Smooth muscle cell of the brain vasculature (primary cell): ENCODE data around the gene SPACA4.
"Not testable (repeated sequence)": the region's sequence is repeated elsewhere in the genome, so short reads cannot be mapped to it uniquely, and the experiment has no call there.

Experiments used
- DNase-seq: peaks from one replicate; pipeline ENCODE4 v3.0.0-alpha.2; 2012; ENCODE audit warnings: low read depth, low spot score

SPACA4 gene, protein sequence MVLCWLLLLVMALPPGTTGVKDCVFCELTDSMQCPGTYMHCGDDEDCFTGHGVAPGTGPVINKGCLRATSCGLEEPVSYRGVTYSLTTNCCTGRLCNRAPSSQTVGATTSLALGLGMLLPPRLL

DNA sequence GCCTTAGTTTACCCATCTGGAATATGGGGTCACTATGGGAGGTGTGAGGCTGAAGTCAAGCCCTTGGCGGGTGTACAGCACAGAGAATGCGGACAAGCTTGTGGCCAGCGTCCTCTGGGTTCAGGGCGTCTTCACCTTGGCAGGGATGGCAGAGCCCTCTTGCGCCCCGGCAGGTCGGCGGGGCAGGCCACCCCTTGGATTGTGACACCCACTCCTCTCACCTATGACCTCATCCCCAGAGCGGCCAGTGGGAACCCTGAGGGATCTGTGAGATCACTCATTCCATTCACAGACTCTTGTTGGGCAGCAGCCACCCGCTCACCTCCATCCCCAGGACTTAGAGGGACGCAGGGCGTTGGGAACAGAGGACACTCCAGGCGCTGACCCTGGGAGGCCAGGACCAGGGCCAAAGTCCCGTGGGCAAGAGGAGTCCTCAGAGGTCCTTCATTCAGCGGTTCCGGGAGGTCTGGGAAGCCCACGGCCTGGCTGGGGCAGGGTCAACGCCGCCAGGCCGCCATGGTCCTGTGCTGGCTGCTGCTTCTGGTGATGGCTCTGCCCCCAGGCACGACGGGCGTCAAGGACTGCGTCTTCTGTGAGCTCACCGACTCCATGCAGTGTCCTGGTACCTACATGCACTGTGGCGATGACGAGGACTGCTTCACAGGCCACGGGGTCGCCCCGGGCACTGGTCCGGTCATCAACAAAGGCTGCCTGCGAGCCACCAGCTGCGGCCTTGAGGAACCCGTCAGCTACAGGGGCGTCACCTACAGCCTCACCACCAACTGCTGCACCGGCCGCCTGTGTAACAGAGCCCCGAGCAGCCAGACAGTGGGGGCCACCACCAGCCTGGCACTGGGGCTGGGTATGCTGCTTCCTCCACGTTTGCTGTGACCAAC, at the start of gene SPACA4:
SPACA4 (plus strand) TSS at position 280 of the 896 bp plus-strand sequence; CDS start at position 517, 237 bp downstream.
- no peak for DNase-seq

DNA sequence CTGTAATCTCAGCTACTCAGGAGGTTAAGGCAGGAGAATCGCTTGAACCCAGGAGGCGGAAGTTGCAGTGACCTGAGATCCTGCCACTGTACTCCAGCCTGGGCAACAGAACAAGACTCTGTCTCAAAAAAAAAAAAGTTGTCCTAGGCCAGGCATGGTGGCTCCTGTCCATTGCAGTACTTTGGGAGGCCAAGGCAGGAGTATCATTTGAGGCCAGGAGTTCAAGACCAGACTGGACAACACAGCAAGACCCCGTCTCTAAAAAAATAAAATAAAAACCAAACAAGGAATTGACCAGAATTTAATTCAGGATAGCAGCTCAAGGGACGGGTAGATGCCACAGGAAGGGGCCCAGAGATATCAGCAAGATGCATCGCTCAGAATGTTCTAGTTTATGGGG, 49.7 kb upstream of the SPACA4 start:
- no peak for DNase-seq

DNA sequence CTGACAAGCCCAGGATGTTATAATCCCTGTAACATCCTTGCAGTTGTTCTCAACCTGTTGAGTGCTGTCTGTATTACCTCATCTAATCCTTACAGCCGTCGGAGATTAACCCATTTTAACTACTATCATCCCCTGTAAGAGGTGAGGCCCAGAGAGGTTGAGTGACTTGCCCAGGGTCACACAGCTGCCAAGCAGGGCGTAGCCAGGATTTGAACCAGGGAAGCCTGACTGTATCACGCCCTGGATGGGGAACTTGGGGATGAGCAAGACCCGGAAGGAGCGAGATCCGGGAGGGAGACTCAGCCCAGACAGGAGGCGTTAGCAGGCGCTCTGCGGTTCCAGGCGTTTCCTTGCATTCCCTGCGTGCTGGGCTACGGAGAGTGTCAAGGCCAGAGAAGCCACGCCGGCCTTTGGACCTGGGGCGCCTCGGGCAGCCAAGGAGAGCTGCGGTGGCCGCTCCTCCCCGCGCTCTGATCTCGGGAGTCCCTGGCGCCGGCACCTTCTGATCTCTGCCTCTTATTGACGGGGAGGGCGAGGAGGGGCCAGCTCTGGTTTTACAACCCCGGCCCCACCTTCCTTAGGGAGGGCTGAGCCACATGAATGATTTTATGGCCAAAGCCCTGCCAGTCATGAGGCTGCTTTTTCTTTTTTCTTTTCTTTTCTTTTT, 48.4 kb upstream of the SPACA4 start:
- no peak for DNase-seq

DNA sequence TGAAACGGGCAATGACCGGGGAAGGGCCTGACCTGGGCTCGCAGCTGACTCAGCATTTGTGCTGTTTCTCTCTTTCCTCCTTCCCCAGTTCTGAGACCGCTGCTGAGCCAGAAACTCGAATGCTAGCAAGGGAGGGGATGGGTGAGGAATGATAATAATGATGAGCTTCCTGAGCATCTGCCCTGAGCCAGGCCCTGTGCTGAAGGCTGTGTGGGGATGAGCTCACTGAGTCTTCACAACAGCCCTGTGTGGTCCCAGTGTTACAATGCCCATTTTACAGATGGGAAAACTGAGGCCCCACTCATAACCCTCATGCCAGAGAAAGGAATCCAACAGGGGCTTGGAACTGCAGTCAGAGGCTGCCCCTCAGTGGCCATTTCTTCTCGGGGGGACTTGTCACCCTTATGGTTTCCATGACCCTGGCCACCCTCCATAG, 46.4 kb upstream of the SPACA4 start:
- no peak for DNase-seq

DNA sequence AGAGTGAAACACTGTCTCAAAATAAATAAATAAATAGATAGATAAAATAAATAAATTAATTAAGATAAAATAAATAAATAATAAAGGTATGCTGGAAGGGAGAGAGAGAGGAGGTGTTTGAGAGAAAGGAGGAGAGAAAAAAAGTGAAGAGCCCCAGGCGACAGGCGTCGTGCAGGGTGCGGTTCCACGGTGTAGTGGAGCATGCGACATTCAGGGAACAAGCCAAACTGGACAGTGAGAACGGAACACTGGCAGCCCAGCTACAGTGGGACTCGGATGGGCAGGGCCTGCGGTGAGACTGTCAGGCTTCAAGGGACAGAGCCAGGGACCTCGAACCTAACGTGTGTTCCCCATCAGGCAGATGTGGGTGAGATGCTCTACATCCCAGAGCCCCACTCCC, 45.1 kb upstream of the SPACA4 start:
- DNase-seq: no peak

DNA sequence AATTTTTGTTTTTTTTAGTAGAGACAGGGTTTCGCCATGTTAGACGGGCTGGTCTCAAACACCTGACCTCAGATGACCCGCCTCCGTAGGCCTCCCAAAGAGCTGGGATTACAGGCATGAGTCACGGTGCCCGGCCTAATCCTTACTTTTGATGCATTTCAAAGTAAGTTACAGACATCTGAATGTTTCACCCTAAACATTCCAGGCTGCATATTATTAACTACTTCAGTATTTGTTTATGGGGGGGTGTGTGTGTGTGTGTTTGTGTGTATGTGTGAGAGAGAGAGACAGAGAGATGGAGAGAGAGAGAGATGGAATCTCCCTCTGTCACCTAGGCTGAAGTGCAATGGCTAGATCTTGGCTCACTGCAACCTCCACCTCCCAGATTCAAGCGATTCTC, 41.5 kb upstream of the SPACA4 start:
- no peak for DNase-seq

DNA sequence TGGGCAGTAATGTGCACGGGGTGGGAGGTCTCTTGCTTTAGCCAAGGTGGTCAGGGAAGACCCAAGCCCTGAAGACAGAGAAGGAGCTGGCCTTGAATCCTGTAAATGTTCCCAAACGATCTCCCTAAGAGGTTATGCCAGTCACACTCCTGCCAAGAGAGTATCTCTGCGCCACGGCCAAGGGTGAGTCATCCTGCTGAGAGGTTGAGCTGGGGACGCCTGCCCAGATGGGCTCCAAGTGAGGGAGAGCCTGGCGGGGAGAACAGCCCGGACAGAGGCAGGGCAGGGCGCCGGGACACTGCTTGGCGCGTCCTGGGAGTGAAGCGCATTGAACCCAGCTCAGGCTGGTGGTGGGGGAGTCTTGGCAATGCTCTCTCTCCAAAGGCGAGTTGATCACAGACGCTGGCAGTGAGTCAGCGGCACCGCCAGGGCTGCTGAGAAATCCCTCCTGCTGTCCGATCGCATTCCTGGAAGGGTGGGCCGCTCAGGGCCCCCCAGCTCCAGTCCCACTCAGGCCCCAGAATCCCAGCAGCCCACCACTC, 38.1 kb upstream of the SPACA4 start:
- no peak for DNase-seq

DNA sequence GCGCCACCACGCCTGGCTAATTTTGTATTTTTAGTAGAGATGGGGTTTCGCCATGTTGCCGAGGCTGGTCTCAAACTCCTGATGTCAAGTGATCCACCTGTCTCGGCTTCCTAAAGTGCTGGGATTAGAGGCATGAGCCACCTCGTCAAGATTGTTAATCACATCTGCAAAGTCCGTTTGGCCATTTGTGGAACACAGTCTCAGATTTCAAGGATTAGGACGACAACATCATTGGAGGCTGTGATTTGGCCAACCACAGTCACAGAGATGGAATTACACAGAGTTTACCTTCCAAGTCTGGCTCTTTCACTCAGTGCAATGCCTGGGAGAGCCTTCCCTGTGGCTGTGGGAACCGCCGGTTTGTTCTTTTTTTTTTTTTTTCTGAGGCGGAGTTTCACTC, 36.7 kb upstream of the SPACA4 start:
- no peak for DNase-seq

DNA sequence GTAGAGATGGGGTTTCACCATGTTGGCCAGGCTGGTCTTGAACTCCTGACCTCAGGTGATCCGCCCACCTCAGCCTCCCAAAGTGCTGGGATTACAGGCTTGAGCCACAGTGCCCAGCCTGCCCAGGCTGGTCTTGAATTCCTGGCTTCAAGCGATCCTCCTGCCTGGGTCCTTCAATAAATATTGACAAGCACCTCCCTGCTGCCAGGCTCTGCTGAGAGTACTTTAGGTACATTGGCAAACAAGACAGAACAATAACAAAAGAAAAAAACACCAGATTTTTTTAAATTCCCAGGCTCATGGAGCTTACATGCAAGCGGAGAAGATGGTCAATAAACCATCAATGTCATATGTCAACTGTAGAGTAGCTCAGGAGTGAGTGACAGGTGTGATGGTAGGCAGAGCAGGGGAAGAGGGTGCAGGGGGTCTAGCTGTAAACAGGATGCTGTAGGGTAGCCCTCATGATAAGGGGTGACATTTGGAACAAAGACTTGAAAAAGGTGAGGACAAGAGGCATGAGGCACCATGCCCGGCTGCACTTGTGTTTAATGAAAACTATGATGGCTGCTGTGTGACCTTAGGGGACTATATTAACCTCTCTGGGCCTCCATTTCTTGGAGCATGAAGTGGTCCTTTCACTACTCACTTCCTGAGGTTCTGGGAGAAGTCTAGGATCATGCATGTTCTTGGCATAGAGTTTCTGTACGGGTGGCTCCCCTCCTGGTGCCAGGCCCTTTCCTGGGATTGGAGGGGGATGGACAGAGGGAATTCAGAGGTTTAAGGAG, 35.0 kb upstream of the SPACA4 start:
- DNase-seq: no peak

DNA sequence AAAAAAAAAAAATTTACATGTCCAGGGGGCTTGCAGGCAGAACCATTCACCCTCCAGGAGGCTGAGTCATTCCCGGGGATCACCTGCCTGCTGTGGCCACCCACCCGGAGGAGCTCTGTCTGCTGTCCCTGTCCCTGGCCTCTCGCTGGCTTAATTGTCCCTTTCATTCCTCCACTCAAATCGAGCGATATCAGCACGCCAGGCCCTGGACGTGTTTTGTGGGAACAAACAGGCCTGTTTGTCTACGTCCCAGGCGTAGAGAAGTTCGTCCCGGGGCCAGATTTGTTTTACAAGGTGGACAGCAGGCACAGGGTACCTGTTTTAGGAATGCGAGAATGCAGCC, 33.4 kb upstream of the SPACA4 start:
- no peak for DNase-seq

DNA sequence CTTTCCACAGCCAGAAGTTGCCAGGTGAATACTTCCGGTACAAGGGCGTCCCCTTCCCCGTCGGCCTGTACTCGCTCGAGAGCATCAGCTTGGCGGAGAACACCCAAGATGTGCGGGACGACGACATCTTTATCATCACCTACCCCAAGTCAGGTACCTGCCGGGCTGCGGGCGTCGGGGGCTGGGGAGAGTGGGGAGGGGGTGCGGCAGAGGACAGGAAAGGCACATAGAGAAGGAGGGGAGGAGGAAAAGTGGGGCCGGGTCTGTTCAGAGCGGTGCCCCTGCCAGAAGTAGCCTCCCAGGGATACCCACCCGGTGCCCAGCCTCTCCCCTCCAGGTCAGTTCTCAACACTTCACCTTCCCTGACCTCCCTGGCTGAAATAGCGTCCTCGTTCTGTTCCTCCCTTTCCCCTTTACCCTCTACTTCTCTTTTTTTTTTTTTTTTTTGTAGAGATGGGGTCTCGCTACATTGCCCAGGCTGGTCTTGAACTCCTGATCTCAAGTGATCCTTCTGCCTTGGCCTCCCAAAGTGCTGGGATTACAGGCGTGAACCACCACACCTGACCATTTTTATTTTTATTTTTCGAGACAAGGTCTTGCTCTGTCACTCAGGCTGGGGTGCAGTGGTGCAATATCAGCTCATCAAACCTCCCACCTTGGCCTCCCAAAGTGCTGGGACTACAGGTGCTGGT, 30.5 kb upstream of the SPACA4 start:
- no peak for DNase-seq

DNA sequence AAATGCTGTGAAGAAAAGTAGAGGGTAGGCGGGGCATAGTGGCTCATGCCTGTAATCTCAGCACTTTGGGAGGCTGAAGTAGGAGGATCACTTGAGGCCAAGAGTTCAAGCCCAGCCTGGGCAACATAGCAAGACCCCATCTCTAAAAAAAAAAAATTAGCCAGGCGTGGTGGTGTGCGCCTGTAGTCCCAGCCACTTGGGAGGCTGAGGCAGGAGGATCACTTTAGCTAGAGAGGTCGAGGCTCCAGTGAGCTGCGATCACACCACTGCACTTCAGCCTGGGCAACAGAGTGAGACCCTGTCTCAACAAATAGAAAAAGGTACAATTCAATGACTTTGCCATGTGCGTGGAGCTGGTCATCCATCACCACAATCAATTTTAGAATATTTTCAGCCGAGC, 28.6 kb upstream of the SPACA4 start:
- DNase-seq: not testable (repeated sequence)

DNA sequence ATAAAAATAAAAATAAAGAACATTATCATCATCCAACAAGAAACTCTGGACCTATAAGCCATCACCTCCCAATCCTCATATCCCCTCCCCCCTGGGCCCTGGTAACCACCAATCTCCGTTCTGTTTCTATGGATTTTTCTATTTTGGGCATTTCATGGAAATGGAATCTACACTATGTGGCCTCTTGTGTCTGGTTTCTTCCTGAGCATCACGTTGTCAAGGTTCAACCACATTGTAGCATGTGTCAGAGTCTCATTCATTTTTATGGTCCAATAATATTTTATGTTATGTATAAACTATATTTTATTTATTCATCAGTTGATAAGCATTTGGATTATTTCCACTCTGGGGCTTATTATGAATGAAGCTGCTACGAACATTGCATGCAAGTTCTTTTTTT, 27.7 kb upstream of the SPACA4 start:
- no peak for DNase-seq

DNA sequence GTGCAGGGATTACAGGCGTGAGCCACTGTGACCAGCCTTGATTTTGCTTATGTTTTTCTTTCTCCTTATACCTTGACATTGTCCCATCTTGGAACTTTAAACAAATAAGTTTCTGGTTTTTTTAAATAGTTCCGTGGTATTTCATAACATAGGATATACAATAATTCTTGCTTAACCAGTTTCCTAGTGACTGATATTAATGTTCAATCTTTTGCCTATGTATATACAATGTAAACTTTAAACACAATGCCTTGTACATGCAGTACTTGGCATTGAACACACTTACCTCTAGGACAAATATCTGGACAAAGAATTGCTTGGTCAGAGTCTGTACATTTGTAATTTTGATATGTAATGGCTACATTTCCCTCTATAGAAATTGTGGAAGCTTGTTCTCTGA, 24.4 kb upstream of the SPACA4 start:
- DNase-seq: no peak

DNA sequence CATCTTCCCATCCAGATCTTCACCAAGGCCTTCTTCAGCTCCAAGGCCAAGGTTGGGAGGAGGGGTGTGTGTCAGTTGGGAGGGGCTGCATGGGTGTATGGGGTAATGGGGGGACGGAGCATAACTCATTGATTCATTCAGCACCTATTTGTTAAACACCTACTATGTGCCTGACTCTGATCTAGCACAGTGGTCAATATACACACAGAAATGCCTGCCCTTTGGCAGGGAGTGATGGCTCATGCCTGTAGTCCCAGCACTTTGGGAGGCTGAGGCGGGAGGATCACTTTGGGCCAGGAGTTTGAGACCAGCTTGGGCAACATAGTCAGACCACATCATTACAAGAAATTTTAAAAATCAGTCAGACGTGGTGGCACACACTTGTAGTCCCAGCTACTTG, 19.2 kb upstream of the SPACA4 start:
- no peak for DNase-seq

DNA sequence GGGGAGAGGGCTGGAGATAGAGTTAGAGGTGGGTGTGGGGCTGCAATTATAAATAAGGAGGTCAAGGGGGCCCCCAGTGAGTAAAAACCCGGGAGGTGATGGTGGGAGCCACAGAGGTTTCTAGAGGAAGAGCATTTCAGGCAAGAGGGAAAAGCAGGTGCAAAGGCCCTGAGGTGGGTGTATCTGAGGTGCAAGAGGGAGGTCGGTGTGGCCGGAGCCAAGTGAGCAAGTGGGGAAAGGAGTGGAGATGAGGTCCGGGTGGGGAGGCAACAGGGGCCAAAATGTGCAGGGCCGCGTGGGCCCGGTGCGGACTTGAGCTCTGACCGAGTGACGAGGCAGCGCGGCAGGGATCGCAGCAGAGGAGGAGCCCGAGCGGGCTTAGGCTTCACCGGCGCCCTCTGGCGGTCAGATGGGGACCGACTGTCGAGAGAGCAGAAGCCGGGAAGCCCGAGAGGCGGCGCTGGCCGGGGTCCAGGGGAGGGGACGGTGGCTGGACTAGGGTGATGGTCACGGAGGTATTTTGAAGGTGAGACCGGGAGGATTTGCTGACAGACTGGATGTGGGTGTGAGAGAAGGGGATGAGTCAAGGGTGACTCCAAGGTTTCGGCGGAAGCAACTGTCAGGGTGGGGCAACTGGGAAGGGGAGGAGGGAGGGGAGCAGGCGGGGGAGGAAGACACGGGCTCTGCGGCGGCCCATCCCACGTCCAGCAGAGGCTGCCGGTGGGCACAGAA, 17.7 kb upstream of the SPACA4 start:
- DNase-seq: peak; percentile 58

DNA sequence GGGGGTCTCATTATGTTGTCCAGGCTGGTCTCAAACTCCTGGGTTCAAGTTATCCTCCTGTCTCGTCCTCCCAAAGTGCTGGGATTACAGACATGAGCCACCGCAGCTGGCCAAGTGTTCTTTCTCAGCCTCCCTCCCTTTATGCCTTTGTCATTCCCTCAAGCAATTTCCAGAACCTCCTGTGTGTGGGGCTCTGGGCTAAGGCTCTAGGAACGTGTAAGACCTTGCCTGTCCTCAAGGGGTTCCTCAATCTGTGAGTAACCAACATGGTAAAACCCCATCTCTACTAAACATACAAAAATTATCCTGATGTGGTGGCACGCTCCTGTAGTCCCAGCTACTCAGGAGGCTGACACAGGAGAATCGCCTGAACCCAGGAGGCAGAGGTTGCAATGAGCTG, 15.5 kb upstream of the SPACA4 start:
- no peak for DNase-seq

DNA sequence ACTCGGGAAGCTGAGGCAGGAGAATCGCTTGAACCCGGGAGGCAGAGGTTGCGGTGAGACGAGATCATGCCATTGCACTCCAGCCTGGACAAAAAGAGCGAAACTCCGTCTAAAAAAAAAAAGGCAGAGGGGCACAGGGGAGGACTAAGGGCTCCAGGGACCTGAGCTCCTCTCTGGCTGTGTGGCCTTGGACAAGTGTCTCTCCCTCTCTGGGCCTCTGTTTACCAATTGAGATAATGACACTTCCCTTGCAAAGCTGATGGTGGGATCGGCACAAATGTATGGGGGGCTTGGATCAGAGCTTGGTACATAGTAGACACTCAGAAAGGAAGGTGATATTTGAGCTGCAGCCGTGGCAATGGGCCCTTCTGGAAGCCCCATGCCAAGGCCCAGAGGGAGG, 11.4 kb upstream of the SPACA4 start:
- DNase-seq: no peak

DNA sequence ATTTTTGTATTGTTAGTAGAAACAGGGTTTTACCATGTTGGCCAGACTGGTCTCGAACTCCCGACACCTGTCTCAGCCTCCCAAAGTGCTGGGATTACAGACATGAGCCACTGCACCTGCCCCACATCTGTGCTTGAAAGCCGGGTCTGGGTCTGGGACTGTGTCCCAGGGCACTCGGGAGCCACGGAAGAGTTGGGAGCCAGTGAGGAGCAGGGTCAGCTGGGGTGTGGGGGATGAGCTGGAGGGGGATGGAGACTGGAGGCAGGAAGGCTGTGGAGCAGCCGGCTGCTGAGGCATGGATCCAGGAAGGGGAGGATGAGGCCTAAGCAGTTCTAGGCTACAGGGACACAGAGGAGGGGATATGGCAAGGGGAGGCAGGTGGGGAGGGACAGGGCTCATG, 10.7 kb upstream of the SPACA4 start:
- no peak for DNase-seq

DNA sequence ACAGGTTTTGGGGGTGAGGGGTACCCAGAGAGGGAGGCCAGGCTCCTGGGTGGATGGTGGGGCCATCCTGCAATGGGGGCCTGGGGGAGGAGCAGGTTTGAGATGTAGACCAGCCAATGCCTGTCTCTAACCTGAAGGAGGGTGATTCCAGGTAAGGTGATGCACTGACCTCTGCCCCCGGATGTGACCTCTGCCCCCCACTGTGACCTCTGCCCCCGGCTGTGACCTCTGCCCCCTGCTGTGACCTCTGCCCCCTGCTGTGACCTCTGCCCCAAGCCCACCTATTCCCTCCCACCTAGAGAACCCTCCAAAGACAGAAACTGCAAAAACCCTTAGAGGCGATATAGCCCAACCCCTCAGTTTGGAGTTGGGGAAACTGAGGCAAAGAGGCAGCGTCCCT, 10.3 kb upstream of the SPACA4 start:
- no peak for DNase-seq
